IPS DF 4.7 (cell line): ENCODE results near the gene XRN1.
"Not testable (repeated sequence)": the region's sequence is repeated elsewhere in the genome, so short reads cannot be mapped to it uniquely, and the experiment has no call there.

ENCODE experiments used
- DNase-seq: peaks from one replicate; pipeline ENCODE4 v3.0.0-alpha.2; 2013; ENCODE audit warnings: low spot score; ENCODE audit errors: extremely low read depth

The XRN1 gene

DNA sequence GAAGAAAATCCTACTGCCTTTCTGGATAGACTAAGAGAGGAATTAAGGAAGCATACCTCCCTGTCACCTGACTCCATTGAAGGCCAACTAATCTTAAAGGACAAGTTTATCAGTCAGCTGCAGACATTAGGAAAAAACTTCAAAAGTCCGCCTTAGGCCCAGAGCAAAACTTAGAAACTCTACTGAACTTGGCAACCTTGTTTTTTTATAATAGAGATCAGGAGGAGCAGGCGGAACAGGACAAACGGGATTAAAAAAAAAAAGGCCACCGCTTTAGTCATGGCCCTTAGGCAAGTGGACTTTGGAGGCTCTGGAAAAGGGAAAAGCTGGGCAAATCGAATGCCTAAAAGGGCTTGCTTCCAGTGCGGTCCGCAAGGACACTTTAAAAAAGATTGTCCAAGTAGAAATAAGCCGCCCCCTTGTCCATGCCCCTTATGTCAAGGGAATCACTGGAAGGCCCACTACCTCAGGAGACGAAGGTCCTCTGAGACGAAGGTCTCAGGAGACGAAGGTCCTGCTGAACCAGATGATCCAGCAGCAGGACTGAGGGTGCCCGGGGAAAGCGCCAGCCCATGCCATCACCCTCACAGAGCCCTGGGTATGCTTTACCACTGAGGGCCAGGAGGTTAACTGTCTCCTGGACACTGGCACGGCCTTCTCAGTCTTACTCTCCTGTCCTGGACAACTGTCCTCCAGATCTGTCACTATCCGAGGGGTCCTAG lies 8.2 kb downstream of the XRN1 start:
- not testable (repeated sequence) for DNase-seq

DNA sequence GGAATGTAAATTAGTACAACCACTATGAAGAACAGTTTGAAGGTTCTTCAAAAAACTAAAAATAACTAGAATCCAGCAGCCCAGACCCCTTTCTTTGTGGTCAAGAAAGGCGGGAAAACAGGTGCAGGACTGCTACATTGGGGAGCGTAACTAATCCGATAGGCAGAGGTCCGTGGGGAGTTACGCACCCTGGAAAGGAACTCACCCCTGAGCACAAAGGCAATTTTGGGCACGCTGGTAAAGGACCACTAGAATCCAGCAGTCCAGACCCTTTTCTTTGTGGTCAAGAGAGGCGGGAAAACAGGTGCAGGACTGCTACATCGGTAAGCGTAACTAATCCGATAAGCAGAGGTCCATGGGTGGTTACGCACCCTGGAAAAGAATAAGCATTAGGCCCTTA lies 9.7 kb downstream of the XRN1 start:
- not testable (repeated sequence) for DNase-seq

DNA sequence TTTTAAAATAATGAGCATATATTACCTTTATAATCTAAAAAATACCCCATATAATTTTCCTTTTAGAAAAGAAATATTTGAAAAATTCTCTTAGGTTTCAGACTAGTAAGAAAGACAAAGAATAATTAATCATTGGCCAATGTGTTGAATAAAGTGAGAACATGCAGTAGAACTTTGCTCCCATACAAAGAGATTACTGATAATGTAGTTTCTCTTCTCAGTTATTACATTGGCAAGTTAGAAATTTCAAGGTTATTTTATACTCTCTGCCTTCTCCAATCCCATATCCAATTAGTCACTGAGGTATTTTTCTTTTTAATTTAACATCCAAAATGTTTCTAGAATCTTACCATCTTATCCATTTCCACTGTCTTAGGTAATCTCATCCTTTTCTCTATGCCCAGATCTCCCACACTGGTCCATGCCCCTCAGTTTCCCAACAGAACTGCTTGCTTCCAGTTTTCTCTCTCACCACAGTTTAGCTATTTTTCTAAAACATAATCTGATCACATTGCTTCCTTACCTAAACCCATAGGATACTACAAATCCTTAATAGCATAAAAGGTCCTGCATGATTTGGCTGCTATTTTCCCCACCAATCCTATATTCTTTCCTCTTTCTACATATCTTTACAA lies 10.8 kb downstream of the XRN1 start:
- no peak for DNase-seq

DNA sequence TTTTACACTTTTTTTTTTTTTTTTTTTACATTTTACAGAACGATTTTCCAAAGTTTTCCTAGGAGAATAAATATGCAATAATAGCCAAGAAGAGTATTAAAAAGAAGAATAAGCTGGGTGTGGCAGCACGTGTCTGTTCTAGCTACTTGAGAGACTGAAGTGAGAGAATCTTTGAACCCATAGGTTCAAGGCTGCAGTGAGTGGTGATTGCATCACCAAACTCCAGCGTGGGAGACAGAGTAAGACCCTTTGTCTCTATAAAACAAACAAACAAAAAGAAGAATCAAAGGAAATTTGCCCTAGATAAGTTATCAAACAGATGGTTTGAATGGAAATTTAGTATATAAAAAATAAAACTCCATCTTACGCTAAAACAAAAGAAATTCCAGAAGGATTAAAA lies 13.3 kb downstream of the XRN1 start:
- no peak for DNase-seq

DNA sequence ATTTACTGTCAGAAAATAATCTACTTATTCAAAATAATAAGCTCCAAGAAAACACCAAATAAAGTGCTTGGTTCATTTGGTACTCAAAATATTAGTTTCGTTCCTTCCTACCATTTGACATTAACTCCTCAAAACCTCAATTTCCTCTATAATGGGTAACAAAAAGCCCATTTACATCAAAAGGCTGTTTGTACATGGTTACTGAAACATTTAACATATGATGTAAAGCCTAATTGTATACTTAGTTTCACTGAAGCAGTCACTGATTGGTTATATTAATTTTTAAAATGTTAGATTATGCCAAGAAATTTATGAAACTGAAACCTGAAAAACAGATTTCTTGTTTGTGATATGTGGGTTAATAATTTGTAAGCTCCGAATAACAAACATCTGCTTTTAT lies 14.7 kb downstream of the XRN1 start:
- DNase-seq: no peak

DNA sequence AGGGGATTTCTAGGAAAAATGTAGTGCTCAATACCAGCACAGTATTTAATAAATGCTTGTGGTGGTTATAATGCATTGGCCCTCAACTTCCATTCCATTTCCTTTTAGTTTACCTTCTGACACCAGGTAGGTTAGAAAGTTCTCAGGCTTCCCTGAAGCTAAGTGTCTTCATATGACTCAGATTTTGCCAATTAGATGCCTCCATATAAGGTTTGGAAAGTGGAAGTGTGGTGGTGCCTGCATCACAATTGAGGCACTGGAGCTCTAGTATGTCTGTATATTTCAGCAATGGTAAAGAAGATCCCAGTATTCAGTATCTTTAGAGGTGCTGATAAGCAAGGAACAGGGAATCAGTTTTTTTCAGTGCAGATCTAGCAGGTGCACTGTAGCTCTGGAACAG lies 18.3 kb downstream of the XRN1 start:
- no peak for DNase-seq

DNA sequence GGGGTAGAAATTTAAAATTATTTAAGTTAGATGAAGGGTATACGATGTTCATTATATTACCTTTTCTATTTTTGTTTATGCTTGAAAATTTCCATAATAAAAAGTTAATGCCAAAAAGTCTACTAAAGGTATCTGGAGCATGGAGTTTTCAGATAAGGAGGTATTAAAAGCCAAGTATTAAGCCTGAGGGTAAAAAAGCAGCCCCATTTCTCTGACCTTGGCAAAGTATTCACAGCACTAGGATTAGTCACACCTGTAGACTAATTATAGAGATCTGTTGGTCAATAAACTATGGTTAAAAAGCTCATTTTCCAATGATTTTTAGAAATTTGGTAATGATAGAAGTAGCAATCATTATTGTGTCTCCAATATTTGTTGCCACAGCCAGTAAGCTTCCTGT lies 23.1 kb downstream of the XRN1 start:
- no peak for DNase-seq

DNA sequence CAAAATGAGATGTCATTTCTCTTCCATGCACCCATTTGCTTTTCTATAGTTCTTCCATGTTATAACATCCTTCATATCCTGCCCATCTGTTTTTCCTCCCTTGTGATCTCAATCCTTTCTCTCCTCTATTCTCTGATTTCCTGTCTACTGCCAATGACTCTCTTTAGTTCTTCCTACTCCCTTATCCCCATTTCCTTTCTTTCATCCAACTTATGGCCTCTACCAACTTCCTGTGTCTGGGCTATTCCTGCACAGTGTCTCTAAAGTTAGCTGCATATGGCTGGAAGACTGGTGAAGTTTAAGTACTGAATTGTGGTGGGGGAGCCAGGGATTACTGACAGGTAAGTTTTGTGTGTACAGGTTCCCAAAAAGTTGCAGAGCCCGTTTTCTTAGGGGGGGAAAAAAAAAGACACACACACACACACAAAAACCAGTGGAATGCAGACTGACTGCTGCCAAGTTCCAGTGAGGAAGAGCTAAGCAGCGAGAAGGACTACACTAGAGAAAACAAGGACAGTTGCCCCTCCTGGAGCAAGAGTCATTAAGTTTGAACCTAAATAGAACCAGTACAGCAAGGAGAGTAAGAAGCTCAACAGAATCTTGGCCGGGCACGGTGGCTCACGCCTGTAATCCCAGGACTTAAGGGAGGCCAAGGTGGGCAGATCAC lies 28.8 kb downstream of the XRN1 start:
- no peak for DNase-seq

DNA sequence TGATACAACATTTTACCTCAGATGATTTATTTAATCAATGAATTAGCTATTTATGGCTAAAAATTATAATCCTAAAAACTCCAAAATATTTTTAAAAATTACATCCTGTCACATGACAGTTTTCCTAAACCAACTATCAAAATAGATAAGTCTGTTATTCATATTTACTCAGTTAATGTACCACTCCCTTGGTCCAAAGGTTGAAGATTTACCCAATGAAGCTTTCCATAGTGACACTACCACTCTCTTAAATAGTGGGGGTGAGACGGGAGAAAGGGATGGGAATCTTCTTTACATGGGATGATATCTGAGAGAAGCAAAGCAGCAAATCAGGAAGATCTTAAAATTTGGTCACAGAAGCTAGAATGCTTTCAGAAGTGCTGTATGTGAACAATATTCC lies 30.5 kb downstream of the XRN1 start:
- no peak for DNase-seq

DNA sequence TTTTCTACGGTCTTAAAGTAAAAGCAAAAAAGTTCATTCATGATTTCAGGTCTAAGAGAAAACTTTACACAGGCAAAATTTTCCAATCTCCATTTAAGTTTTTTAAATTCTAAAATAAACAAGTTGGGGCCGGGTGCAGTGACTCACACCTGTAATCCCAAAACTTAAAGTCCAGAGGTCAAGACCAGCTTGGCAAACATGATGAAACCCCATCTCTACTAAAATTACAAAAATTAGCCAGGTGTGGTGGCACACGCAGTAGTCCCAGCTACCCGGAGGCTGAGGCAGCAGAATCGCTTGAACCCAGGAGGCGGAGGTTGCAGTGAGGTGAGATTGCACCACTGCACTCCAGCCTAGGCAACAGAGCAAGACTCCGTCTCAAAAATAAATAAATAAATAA lies 47.3 kb downstream of the XRN1 start:
- not testable (repeated sequence) for DNase-seq

DNA sequence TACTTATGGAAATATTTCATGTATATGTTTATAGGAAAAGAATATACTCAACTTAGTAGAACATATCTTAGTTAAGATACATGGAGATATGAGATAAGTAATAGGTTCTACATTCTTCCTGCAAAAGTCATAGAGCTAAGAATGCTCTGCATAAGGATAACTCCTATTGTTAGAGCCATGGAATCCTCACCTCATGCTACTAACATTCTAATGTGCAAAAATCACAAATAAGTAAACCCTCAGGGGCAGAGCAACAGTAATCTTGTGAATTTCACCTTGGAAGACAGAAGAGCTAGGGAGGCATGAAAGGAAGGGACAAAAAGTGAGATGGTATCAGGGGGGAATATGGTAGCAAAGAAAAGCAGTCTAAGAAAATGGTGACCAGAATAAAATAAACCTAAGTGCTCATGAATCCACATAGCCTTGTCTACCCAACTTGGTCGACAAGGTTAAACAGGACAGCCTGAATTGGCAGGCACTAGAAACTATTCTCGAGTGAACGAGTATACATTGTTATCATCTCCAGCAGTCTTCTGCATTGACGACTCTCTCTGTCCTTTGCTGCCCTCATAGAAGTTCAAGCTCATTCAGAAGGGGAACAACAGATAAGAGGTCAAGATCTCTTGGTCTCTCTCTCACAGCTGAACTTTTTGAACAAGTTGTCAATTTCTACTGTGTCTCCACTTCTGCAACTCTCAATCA lies 52.8 kb downstream of the XRN1 start:
- DNase-seq: no peak

DNA sequence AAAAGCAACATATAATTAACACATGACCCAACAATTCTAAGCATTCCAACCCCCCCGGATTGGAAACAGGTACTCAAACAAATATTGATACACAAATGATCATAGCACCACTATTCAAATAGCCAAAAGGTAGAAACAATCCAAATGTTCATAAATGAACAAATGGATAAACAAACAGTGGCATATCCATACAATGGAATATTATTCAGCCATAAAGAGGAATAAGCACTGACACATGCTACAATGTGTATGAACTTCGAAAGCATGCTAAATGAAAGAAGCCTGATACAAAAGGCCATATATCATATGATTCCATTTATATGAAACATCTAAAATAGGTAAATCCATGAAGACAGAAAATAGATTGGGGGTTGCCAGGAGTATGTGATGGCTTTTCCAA lies 62.8 kb downstream of the XRN1 start:
- no peak for DNase-seq

DNA sequence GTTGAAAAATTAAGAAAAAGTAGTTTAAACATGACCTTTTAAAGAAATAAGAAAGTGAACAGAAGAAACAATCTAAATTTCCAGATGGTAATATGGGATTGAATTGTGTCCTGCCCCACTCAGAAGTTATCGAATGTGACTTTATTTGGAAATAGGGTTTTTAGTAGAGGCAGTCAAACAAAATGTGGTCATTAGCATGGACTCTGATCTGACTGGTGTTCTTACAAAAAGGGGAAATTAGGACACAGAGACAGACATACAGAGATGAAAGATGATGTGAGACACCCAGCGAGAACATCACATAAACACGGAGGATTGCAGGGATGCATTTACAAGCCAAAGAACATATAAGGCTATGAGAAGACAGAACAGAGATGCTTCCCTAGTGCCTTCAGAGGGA lies 73.2 kb downstream of the XRN1 start:
- no peak for DNase-seq

DNA sequence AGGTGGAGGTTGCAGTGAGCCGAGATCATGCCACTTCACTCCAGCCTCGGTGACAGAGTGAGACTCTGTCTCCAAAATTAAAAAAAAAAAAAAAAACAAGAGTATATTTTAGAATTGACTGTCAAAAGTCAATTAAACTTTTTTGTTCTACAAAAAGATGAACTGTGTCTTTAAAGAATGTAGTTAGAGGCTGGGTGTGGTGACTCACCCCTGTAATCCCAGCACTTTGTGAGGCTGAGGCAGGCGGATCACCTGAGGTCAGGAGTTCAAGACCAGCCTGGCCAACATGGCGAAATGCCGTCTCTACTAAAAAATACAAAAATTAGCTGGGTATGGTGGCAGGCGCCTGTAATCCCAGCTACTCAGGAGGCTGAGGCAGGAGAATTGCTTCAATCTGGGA lies 78.3 kb downstream of the XRN1 start:
- DNase-seq: not testable (repeated sequence)

DNA sequence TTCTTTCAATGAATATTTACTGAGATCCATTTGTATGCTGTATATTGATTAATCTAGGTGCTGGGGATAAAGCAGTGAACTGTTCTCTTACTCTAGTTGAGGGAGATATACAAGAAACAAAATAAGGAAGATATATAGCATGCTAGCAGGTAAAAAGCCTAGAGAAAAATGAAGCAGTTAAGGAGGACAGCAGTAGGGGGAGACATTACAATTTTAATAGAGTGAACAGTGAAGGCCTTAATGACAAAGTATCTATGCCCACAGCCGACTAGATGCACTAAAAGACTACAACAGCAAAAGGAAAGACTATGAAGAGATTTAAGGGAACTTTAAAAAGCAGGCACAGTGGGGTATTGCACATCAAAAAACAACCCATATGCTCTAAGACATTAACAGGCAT lies 81.4 kb downstream of the XRN1 start:
- DNase-seq: no peak

DNA sequence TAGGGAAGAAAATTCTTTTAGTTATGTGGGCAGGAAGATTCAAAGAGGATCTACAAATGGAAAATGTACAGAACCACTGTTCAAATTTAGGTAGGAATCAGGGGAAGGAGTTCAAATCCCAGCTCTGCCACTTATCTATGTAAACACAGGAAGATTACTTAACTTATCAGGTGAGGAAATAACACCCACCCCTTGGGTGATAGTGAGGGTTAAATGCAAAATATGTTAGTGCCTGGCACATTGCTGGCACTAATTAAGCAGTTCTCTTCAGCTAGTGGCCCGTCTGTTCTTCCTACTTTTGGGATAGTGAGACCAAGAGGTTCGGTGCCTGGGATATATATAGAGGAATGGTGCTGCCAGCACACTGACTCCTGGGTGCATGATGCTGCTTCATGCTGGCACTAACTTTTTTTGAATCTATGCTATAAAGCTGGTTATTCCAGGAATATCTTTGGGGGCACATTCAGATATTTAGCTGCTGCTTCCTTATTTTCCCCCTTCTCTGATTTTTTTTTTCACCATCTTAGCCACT lies 83.8 kb downstream of the XRN1 start:
- DNase-seq: no peak

DNA sequence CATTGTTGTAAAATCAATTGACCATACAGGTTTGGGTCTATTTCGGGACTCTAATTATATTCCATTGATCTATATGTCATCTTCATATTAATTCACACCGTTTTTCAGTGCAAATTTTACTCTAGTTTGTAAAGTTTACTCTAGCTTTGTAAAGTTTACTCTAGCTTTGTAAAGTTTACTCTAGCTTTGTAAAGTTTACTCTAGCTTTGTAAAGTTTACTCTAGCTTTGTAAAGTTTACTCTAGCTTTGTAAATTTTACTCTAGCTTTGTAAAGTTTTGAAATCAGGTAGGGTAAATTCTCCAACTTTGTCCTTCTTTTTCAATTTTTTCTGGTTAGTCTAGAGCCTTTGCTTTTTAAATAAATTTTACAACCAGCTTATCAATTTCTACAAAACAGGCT lies 84.4 kb downstream of the XRN1 start:
- not testable (repeated sequence) for DNase-seq

DNA sequence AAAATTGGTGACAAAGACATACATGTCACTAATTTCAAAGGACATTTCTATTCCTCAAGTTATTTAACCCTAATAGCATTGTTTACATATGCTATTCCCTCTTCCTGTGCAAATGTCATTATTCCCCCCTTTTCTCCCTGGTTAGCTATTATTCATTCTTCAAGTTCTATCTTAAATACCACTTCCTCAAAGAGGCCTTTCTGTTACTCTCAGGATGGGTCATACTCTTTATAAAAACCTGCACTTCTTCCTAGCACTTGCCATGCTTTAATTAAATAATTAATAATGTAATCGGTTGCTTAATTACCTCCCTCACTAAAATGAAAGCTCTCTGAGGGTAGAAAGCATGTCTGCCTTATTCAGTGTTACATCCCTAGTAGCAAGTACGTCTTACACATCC lies 88.5 kb downstream of the XRN1 start:
- no peak for DNase-seq

DNA sequence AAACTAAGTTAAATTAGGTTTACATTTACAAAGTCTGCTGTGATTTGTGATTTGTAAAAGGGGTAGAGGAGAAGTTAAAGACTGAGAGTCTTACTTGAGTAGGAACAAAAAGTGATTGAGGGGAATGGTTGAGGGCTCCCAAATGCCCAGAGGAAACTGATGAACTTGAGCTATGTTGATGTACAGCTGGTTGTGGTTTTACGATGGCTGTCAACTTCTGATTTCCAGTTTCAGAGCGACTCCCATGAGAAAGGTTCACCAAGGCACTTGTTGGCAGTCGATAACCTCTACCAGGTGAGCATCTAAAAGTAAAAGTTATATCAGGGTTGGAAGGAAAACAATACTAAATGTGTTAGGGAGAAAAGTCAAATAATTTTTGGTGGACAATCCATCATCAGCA lies 91.0 kb downstream of the XRN1 start:
- DNase-seq: no peak

DNA sequence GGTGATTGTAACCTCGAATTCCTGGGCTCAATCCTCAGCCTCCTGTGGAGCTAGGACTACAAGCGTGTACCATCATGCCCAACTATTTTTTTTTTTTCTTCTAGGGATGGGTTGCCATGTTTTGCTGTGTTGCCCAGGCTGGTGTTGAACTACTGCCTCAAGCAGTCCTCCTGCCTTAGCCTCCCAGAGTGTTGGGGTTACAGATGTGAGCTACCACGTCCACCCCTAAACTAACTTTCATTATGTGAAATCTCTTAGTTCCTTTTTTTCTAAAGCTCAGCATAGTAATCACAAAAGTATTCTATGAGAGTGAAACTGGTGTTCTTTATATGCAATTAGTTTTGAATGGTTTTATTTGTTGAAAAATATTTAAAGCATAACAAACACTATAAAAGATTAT lies 92.1 kb downstream of the XRN1 start:
- DNase-seq: no peak

DNA sequence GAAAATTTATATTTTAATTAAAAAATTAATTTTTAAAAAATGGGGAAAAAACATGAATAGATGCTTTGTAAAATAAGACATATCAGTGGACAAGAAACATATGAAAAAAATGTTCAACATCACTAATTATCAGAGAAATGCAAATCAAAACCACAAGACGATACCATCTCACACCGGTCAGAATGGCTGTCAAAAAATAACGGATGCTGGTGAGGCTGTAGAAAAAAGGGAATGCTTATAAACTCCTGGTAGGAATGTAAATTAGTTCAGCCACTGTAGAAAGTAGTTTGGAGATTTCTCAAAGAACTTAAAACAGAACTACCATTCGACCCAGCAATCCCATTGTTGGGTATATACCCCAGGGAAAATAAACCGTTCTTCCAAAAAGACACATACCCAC lies 93.8 kb downstream of the XRN1 start:
- DNase-seq: no peak

DNA sequence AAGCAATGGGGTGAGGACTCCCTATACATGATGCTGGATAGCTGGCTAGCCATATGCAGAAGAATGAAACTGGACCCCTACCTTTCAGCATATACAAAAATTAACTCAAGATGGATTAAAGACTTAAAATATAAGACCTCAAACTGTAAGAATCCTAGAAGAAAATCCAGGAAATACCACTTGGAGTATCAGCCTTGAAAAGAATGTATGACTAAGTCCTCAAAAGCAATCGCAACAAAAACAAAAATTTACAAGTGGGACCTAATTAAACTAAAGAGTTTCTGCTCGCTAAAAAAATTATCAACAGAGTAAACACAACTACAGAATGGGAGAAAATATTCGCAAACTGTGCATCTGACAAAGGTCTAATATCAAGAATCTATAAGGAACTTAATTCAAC lies 94.3 kb downstream of the XRN1 start:
- DNase-seq: no peak
